HG03342 (cell line): ENCODE results near the gene DCP2.
"Not testable (repeated sequence)": the region's sequence is repeated elsewhere in the genome, so short reads cannot be mapped to it uniquely, and the experiment has no call there.

Experiments used
- ATAC-seq: cut with Tn5 transposase; IDR thresholded peaks from one replicate; pipeline ENCODE4 v1.9.1; 2021; ENCODE audit warnings: mild to moderate bottlenecking, moderate library complexity; ENCODE audit not compliant: unreplicated experiment

The DCP2 gene

GRCh38 chr5:112976432-112977309 lies at the start of gene DCP2:
TSS of gene DCP2 (plus strand) at chr5:112976798. CDS start at chr5:112976934, 136 bp downstream.
- ATAC-seq = peak; percentile 98

GRCh38 chr5:112929336-112930081 lies 47.1 kb upstream of the DCP2 start:
- peak; percentile 63 for ATAC-seq

- ATAC-seq = peak; percentile 45
Observed at GRCh38 chr5:112930082-112930344, 46.6 kb upstream of the DCP2 start.

GRCh38 chr5:112931473-112931872 lies 45.1 kb upstream of the DCP2 start:
- ATAC-seq = no peak

GRCh38 chr5:112933105-112933504 lies 43.5 kb upstream of the DCP2 start:
- no peak for ATAC-seq

GRCh38 chr5:112933651-112934365 lies 42.8 kb upstream of the DCP2 start:
- ATAC-seq = no peak

- ATAC-seq = no peak
Observed at GRCh38 chr5:112934366-112934663, 42.3 kb upstream of the DCP2 start.

- no peak for ATAC-seq
Observed at GRCh38 chr5:112935675-112936074, 40.9 kb upstream of the DCP2 start.

- no peak for ATAC-seq
Observed at GRCh38 chr5:112938286-112938685, 38.3 kb upstream of the DCP2 start.

GRCh38 chr5:112940670-112941069 lies 35.9 kb upstream of the DCP2 start:
- ATAC-seq = no peak

- no peak for ATAC-seq
Observed at GRCh38 chr5:112948458-112948857, 28.1 kb upstream of the DCP2 start.

GRCh38 chr5:112951124-112951702 lies 25.4 kb upstream of the DCP2 start:
- ATAC-seq = peak; percentile 81

GRCh38 chr5:112956606-112957005 lies 20.0 kb upstream of the DCP2 start:
- no peak for ATAC-seq

- ATAC-seq = no peak
Observed at GRCh38 chr5:112957036-112957808, 19.4 kb upstream of the DCP2 start.

- peak; percentile 94 for ATAC-seq
Observed at GRCh38 chr5:112958093-112959088, 18.2 kb upstream of the DCP2 start.

- ATAC-seq = not testable (repeated sequence)
Observed at GRCh38 chr5:112959872-112960271, 16.7 kb upstream of the DCP2 start.

- ATAC-seq = no peak
Observed at GRCh38 chr5:112960315-112960714, 16.3 kb upstream of the DCP2 start.

GRCh38 chr5:112960863-112961504 lies 15.6 kb upstream of the DCP2 start:
- no peak for ATAC-seq

- ATAC-seq = not testable (repeated sequence)
Observed at GRCh38 chr5:112963374-112963733, 13.2 kb upstream of the DCP2 start.
